ELF-1 (cell line): Measurements from ENCODE around the gene APBA3.

ENCODE experiments used
- DNase-seq: peaks from one replicate; pipeline ENCODE4 v3.0.0-alpha.2; 2016; ENCODE audit warnings: low read depth, low spot score

APBA3 gene, protein sequence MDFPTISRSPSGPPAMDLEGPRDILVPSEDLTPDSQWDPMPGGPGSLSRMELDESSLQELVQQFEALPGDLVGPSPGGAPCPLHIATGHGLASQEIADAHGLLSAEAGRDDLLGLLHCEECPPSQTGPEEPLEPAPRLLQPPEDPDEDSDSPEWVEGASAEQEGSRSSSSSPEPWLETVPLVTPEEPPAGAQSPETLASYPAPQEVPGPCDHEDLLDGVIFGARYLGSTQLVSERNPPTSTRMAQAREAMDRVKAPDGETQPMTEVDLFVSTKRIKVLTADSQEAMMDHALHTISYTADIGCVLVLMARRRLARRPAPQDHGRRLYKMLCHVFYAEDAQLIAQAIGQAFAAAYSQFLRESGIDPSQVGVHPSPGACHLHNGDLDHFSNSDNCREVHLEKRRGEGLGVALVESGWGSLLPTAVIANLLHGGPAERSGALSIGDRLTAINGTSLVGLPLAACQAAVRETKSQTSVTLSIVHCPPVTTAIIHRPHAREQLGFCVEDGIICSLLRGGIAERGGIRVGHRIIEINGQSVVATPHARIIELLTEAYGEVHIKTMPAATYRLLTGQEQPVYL

DNA sequence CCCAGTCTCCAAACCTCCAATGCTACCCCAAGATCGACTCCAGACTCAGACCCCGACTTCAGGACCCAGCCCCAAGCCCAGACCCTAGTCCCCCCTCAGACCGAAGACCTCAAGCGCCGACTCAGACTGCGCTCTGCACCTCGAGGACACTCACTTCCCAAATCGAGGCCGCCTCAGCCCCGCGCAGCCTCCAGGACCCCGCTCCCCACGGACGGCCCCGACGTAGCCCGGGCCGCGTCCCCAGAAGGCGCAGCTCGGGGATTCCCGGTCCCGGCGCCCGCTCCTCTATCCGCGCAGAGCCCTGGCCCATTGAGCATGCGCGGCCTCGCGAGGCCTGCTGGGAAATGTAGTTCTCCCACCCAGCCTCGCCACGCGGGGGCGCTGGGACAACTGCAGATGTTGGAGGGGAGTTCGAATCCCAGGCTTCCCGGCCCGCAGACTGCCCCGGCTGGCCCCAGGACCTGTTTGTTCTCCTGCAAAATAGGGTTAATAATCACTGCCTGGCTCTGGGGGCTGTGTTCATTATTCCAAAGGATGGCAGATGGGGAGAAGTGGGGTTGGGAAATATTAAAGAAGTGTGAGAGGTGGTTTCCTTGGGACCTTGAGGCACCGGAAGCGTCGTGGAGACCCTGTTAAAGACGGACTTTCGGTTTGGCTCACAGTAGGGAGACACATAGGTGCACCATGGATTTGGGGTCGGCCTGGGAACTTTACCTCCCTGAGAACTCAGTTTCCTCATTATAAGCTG, at the start of gene APBA3:
TSS of gene APBA3 (minus strand) at position 311 of the 748 bp plus-strand sequence. CDS start 1,428 bp downstream, outside the sequence.
- DNase-seq, result peak; percentile 98

DNA sequence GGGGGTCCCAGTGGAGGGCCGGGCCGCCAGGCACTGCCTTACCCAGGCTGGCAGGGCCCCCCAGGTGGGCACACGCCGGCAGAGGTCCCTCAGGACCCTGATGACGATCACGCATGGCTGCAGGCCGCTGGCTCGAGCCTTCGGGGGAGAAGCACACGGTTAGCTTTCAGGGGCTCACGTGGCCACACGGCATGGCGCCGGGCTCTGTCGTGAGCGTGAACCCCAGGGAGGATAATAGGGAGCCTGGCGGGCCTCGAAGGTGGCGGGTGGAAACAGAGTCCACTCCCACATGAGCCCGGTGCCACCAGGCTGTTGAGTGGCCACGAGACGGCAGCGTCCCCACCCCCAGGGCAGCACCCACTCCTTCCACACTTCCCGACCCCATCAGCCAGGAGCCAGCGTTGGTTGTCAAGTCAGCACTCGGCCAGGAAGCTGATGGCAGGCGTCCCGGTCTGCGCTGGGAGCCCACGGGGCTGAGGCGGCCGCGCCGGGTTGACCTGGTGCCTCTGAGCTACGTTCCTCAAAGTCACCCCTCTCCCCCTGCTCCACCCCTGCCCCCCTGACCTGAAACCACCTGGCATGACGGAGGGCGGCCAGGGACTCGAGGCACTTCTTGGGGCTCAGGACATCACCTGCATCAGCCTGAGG, 49.3 kb upstream of the APBA3 start:
- DNase-seq, result no peak

DNA sequence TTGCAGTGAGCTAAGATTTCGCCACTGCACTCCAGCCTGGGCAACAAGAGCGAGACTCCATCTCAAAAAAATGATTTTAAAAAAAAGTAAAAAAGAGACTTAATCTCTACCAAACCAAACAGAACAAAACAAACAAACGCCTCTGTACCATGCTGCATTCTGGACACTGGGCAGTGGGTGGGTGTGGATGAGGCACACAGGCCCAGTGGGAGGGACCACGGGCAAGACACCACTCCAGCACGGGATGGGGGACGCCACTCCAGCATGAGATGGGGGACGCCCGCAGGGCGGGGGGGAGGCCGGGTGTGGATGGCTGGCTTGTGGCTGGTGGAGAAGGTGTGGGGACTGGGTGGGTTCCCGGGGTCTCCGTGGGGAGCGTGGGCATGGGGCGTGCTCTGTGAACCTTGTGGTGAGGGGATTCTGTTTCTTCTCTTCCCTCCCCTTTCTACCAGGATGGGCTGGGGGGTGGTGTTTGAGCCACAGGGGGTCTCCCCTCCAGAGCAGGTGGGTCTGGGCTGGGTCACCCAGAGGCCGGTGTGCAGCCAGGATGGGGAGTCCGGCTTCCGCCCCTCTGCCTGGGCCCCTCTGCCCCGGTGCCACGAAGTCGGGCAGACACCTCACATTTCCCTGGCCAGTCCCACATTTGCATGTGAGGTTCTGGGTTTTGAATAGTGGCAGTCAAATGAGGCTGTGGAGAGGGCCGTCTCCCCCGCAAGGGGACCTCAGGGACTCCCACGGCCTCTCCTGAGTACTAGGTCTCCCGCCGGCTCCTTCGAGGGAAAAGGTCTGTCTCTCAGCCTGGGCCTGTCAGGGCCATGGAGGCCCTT, 48.6 kb upstream of the APBA3 start:
- no peak for DNase-seq

DNA sequence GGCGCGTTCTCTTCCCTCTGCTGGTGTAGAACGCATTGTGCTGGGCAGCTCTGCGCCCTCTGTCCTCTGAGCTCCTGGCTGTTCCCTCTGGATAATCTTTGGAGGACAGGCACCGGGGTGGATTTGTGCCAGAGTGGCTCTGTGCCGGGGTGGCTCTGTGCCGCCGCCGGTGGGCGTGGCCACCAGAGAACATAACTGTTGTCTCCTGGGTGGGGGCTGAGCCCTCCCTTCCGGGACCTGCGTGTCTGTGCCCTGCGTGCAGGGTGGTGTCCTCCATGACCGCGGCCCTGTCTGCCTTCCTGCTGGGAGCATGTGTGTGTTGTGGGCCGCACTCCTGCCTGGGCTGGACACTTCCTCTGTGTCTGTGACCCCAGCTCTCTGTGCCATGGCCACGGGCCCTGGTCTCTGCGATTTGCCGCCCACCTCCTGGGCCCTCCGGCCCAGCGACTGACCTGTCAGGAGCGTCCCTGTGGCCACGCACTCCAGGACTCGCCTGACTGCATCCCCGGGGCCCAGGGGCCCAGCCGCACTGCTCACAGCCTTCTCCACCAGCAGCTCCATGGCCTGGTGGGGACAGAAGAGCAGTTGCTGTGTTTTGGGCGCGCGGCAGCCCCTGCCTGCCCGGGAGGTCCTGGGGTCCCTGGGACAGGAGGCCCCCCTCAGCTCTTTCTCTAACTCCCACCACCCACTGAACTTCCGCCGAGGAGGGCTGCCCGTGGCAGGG, 47.1 kb upstream of the APBA3 start:
- DNase-seq, result no peak

DNA sequence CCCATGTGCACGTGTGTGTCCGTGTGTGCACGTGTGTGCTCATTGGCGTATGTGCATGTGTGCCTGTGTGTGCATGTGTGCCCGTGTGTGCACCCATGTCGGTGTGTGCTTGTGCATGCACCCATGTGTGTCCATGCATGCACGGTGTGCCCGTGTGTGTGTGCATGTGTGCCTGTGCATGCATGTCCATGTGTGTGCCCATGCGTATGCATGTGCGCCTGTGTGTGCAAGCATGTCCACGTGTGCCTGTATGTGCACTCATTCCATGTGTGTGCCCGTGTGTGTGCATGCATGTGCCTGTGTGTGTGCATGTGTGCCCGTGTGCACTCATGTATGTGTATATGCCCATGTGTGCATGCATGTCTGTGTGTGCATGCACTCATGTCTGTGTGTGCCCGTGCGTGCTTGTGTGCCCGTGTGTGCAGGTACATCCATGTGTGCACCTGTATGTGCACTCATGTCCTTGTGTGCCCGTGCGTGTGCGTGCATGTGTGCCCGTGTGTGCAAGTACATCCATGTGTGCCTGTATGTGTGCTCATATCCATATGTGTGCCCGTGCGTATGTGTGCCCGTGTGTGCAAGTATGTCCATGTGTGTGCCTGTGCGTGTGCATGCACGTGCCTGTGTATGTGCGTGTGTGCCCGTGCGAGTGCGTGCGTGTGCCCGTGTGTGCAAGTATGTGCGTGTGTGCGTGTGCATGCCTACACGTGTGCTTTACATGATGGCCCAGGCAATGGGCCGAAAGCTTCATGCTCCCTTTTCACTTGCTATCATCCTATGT, 46.3 kb upstream of the APBA3 start:
- no peak for DNase-seq

DNA sequence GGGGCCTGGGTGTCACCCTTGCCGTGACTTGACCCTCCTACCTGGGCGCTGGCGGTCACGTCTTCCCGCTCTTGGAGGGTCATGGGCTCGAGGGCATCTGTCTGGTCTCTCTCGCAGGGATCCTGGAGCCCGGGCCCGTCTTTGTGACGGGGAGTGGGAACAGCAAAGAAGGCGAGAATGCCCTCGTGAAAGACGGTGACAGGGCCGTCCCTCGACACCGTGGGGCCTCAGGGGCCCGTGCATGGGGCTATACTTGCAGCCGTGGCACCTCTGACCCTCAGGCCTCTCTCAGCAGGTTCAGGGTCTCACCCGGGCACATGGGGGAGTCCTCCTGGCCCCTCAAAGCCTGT, 45.6 kb upstream of the APBA3 start:
- DNase-seq, result no peak

DNA sequence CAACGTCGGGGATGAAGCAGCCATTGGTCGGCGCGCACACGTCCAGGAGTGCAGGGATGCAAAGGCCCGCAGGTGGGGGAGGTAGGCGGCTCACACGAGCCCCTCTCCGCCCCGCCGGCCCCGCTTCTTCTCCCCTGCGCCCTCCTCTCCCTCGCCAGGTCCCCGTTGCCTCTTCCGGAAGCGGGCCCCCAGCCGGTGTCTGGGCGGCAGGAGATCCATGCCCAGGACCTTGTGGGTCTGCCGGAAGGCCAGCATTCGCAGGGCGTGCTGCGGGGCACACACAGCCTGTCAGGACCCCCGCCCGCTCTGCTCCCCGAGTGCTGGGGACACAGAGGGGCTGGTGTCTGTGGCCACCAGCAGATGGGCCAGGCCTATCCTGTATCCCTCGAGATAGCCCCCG, 44.4 kb upstream of the APBA3 start:
- DNase-seq, result no peak

DNA sequence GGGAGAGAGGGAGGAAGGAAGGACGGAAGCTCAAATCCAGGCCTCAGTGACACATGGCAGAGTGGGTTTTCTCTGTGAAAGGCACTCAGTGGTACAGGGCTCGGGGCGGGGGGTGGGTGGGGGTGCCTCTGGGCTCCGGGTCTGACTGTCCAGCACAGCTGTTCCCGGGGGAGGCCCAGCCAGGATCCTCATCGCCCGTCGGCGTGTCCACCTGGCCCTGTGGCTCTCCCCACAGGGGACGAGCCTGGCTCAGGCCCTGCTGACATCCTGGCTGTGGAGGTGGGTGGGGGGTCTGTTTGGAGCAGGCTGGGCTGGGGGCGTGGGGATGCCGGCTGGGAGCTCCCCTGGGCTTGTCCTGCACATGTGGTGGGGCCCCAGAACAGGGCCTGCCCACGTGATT, 42.9 kb upstream of the APBA3 start:
- no peak for DNase-seq

DNA sequence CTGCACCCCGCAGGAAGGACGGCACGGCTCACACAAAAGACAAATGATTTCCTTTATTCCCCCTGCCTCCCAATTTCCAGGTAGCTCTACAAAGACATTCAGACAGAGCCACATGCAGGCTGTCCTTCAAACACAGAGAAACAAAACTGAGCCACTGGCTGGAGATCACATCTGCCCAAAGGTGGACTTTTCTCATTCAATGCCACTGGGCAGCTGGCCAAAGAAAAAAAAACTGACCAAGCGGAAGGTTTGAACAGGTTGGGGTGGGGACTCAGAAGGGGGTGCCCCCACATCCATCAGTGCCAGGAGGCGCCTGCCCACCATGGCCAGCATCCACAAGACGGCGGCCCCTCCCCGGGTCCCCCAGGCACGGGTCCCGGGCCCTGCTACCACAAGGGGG, 42.5 kb upstream of the APBA3 start:
- DNase-seq, result no peak

DNA sequence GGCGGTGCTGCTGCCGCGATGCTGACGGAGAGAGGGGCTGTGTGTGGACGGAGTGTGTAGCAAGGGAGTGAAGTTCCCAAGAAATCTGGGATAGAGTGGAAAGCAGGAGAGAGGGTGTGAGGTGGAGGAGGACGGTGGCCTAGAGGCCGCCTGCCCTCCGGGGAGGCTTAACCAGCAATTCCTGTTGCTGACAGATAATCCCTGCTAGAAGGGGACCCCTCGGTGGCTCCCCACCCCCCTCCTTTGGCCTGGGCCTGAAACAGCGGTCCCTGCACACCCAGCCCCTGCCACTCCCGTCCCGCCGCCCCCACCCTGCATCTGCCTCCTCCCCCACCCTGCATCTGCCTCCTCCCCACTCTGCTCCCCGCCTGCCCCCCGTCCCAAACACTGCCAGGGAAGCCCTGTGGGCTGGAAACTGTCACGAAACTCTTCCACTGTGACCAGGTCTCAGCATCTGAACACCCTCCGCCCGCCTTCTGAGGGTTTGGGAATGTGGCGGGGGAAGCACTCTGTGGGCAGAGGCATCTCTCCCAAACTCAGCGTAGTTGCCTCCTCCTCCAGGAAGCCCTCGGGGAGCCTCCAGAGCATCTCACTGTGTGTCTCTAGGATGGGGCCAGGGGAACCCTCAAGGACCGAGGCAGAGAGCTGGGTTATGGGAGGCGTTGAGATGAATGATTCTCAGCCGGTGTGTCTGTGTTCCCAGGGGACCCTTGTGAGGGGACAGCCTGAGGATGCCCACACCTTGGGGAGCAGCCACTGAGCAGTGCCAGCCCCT, 41.8 kb upstream of the APBA3 start:
- DNase-seq, result no peak

DNA sequence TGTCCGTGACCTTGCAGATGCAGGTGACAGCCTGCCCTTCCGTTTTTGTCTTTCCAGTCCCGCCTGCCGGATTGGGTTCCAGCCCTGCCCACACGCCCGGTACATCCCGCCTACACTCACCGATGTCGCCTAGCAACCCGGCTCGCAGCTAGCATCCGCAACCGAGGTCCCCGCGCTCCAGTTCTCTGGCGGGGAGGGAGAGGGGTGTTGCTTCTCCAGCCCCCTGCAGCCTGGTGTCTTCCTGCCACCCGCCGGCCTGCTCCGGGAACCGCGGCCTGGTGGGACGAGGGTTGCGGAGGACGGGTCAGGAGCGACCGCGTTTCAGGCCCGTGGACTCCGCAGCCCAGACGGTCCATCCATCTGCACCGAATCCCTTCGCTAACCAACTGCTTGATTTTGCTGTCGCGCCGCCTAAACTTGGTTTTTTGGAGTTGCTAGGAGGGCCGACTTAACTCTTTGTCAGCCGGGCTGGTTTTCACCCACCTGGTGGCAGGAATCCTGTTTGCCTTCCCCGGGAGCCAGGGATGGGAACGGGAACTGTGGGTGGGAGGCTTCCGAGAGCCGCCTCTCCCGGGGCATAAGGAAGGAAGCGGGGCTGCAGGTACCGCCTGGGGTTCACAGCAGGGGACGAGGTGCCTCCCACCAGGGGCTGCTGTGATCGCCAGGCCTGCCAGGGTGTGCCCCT, 40.1 kb upstream of the APBA3 start:
- DNase-seq, result peak; percentile 56

DNA sequence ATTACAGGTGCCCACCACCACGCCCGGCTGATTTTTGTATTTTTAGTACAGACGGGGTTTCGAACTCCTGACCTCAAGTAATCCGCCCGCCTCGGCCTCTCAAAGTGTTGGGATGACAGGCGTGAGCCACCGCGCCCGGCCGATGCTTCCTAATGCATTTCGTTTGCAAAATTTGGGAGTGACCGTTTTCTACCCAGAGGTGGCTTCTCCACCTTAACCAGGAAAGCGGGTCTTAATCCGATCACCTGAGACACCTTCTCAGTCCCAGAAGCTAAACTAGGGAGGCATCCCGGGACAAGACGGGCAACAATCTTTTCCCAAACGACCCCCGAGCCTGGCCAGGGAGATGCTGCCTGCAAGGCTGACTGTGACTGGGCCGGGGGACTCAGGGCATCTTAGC, 39.5 kb upstream of the APBA3 start:
- DNase-seq, result no peak

DNA sequence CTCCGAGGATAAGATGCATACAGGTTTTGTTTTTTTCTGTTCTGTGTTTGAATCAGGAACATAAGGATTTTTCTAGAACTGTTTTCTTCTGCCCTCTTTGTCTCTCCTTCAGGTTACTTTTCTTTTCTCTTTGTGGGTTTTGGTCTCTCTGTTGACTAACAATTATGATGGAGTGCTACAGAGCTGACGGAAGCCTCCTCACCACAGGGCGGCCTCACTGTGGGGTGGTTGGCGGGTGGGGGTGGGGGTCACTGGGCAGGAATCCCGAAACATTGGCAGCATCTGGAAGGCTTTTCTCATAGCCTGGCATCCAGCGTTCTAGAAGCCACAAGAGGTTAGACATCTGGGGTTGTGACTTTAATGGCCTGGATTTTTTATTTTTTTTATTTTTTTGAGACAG, 36.6 kb upstream of the APBA3 start:
- DNase-seq, result no peak

DNA sequence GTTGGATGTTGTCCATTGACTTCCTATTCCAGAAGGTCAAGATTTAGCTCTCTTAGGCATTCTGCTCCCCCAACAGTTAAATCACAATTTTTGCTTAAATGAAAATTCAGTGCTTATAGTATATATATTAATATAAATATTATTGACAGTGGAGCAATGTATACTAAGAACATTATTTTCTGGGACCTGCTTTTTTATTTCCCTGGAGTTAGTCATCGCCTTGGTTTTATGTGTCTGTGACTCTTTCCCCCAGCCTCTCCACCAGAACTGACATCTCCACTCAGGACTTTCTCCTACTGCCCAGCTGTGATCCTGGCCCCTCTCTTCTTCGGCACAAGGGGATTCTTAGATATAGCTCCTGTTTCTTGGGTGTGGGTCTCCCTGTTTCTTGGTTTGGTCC, 34.9 kb upstream of the APBA3 start:
- DNase-seq, result no peak

DNA sequence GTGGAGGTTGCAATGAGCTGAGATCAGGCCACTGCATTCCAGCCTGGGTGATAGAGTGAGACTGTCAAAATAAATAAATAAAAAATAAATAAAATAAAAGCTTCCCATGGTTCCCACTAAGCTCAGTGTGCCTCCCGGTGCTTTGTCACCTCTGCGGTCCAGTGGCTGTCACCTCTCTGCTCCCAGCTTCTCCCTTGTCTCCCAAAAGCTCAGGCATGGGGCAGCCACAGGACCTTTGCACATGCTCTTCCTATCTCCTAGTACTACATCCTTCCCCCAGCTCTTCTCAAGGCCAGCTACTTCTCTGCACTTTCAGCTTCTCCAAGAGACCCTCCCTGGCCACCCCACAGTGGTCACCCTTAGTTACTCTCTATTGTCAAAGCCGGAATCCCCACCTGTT, 32.3 kb upstream of the APBA3 start:
- DNase-seq, result no peak

DNA sequence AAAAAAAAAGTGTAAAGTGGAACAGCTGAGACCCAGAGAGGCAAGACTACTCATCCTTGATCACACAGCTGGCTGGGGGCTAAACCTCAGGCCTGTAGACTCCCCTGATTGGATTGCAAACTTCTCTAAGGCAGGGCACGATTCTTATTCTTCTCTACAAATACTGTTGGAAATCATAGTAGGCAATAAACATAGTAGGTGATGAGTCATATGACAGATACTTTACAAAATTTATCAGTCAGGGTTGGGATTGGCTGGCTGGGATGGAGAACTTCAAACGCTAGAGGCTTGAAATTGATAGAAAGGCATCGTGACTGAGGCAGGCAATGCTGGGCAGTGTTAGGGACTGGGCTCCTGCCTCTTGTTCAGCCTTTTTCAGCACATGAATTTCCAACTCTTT, 30.6 kb upstream of the APBA3 start:
- DNase-seq, result no peak

DNA sequence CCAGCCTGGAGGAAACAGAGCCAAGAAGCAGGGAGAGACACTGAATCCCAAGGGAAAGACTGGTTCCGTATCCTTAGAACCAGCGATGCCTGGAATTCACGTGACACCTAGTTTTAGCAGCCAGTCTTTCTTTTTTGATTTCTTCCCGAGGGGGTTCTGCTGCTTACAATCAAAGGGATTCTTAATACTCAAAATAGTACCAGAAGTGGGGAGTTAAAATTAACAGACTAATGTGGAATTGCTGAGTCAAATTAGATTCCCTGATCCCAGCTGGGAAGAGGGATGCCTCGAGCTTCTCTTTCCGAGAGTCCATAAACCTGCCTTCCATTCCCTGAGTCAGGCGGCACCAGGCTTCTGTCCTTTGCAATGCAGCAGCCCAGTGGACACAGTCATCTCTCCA, 29.4 kb upstream of the APBA3 start:
- no peak for DNase-seq

DNA sequence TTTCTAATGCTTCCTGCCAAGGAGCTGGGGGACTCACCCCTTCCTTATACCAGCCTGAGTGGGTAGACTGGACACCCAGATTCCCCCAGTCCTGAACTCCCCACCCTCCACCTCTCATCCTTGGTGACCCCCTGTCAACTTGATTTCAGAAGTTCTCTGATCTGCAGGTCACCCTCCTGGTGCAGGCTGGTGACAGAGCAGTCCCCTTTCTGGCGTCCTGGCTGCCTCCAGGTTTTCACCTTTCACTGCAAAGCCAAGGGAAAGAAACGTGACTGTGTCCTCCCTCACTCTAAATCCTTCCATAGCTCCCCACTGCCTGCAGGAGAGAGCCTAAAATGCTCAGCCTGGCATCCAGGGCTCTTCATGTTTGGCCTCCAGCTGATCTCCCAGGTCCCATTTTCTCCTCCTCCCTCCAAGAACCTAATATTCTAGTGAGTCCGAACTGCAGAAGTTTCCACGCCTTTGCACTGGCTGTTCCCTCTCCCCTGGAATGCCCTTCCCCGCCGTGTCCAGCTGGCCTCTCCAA, 28.8 kb upstream of the APBA3 start:
- DNase-seq, result no peak
